ENCODE measurements around the gene PARVG. TPM values are rescaled to one million over a fixed set of nuclear protein-coding genes. Genes with fewer than 3 reads are reported as not detected.

The PARVG gene
- total RNA-seq, 1 experiment from 2014 or later = not detected

GRCh38 chr22:44243761-44244160 lies 63.0 kb downstream of the PARVG start:
- no peak overlapping the region for H3K27ac ChIP-seq (ENCODE audit: low read length)
- DNase-seq (no peak), ATAC-seq (no peak)
- no peak overlapping the region for H3K9ac ChIP-seq (ENCODE audit: low read length)
- H3K27me3 ChIP-seq (ENCODE audit: low read length) = no peaks in the 10 kb centered on the region
- intact Hi-C loops (cut with micrococcal nuclease) = no loop called here
- no peaks in the 10 kb centered on the region for H3K9me3 ChIP-seq (ENCODE audit: low read length)
- no peaks in the 10 kb centered on the region for H3F3A ChIP-seq (ENCODE audit: low read length, unreplicated experiment)
- H3K9me2 ChIP-seq (replicated peaks; ENCODE audit: low read length) = no peaks in the 10 kb centered on the region
- H3K4me1 ChIP-seq (ENCODE audit: insufficient read depth, low read length) = peaks cover 4% of the 10 kb centered on the region; the same call in 1 of the 2 replicates
- no TSS peak for BruUV-seq (replicated peaks)
- no peak overlapping the region for H2AFZ ChIP-seq (ENCODE audit: low read length)
- no peaks in the 10 kb centered on the region for H3K79me2 ChIP-seq (ENCODE audit: low read length)
- H3K4me3 ChIP-seq (ENCODE audit: low read length) = no peak overlapping the region
- ChIA-PET POLR2A (ENCODE audit: unreplicated experiment) (no interaction called here), CTCF (no interaction called here)
- H3K4me2 ChIP-seq (ENCODE audit: low read length) = no peak overlapping the region
- no peaks in the 10 kb centered on the region for H3K36me3 ChIP-seq (ENCODE audit: low read depth, low read length)
- TF ChIP-seq EZH2phosphoT487 (IDR thresholded peaks at IDR 0.05; ENCODE audit: borderline replicate concordance, low read length) (no peak), CTCF (conservative IDR thresholded peaks at IDR 0.05; ENCODE audit: low read depth, low read length) (no peak), EZH2 (IDR thresholded peaks at IDR 0.05; ENCODE audit: low read length, unreplicated experiment) (no peak)
- no peaks in the 10 kb centered on the region for H4K20me1 ChIP-seq (ENCODE audit: low read length)

GRCh38 chr22:44244265-44244822 lies 63.6 kb downstream of the PARVG start:
- ChIA-PET CTCF (no interaction called here), POLR2A (ENCODE audit: unreplicated experiment) (no interaction called here)
- Histone ChIP-seq H2AFZ (ENCODE audit: low read length) (no peak overlapping the region), H3K9ac (ENCODE audit: low read length) (no peak overlapping the region), H3K27ac (ENCODE audit: low read length) (no peak overlapping the region), H3K36me3 (ENCODE audit: low read depth, low read length) (no peaks in the 10 kb centered on the region), H3F3A (ENCODE audit: low read length, unreplicated experiment) (no peaks in the 10 kb centered on the region), H3K4me1 (ENCODE audit: insufficient read depth, low read length) (peaks cover 6% of the 10 kb centered on the region; the same call in 1 of the 2 replicates), H3K9me2 (replicated peaks; ENCODE audit: low read length) (no peaks in the 10 kb centered on the region), H4K20me1 (ENCODE audit: low read length) (no peaks in the 10 kb centered on the region), H3K79me2 (ENCODE audit: low read length) (no peaks in the 10 kb centered on the region), H3K4me2 (ENCODE audit: low read length) (no peak overlapping the region), H3K9me3 (ENCODE audit: low read length) (no peaks in the 10 kb centered on the region), H3K4me3 (ENCODE audit: low read length) (no peak overlapping the region), H3K27me3 (ENCODE audit: low read length) (no peaks in the 10 kb centered on the region)
- ATAC-seq = no peak
- intact Hi-C loops (cut with micrococcal nuclease) = no loop called here
- TF ChIP-seq EZH2phosphoT487 (IDR thresholded peaks at IDR 0.05; ENCODE audit: borderline replicate concordance, low read length) = no peak
- TF ChIP-seq EZH2 (IDR thresholded peaks at IDR 0.05; ENCODE audit: low read length, unreplicated experiment) = no peak
- TF ChIP-seq CTCF (conservative IDR thresholded peaks at IDR 0.05; ENCODE audit: low read depth, low read length) = no peak
- no TSS peak for BruUV-seq (replicated peaks)
- DNase-seq = no peak

- ChIA-PET POLR2A (ENCODE audit: unreplicated experiment) (no interaction called here), CTCF (no interaction called here)
- Histone ChIP-seq H3K27ac (ENCODE audit: low read length) (no peak overlapping the region), H3K27me3 (ENCODE audit: low read length) (no peaks in the 10 kb centered on the region), H3K9me3 (ENCODE audit: low read length) (no peaks in the 10 kb centered on the region), H3F3A (ENCODE audit: low read length, unreplicated experiment) (no peaks in the 10 kb centered on the region), H3K79me2 (ENCODE audit: low read length) (no peaks in the 10 kb centered on the region), H3K9ac (ENCODE audit: low read length) (no peak overlapping the region), H3K4me2 (ENCODE audit: low read length) (no peak overlapping the region), H3K4me1 (ENCODE audit: insufficient read depth, low read length) (peaks cover 6% of the 10 kb centered on the region; the same call in 1 of the 2 replicates), H3K4me3 (ENCODE audit: low read length) (no peak overlapping the region), H3K36me3 (ENCODE audit: low read depth, low read length) (no peaks in the 10 kb centered on the region), H4K20me1 (ENCODE audit: low read length) (no peaks in the 10 kb centered on the region), H2AFZ (ENCODE audit: low read length) (no peak overlapping the region), H3K9me2 (replicated peaks; ENCODE audit: low read length) (no peaks in the 10 kb centered on the region)
- DNase-seq (no peak), ATAC-seq (no peak)
- intact Hi-C loops (cut with micrococcal nuclease) = no loop called here
- TF ChIP-seq EZH2phosphoT487 (IDR thresholded peaks at IDR 0.05; ENCODE audit: borderline replicate concordance, low read length) = no peak
- BruUV-seq (replicated peaks) = no TSS peak
These were observed 64.7 kb downstream of the PARVG start for GRCh38 chr22:44245438-44245837.
